HG02885 (cell line): Measurements from ENCODE around the gene THUMPD2.
"Not testable (repeated sequence)": the region's sequence is repeated elsewhere in the genome, so short reads cannot be mapped to it uniquely, and the experiment has no call there.

Experiments
- ATAC-seq: cut with Tn5 transposase; IDR thresholded peaks from one replicate; pipeline ENCODE4 v1.9.1; 2021; ENCODE audit warnings: mild to moderate bottlenecking; ENCODE audit not compliant: unreplicated experiment, poor library complexity

THUMPD2 gene

GRCh38 chr2:39778775-39779340, at the start of gene THUMPD2:
Gene THUMPD2 (minus strand): TSS chr2:39779258. CDS start chr2:39779239, 19 bp downstream.
- peak; percentile 82 for ATAC-seq

- no peak for ATAC-seq
These were observed 42.8 kb upstream of the THUMPD2 start for GRCh38 chr2:39821871-39822270.

- ATAC-seq: no peak
These were observed 37.8 kb upstream of the THUMPD2 start for GRCh38 chr2:39816845-39817244.

GRCh38 chr2:39816428-39816827, 37.4 kb upstream of the THUMPD2 start:
- ATAC-seq: no peak

GRCh38 chr2:39805936-39806608, 27.0 kb upstream of the THUMPD2 start:
- ATAC-seq: no peak

GRCh38 chr2:39803839-39804238, 24.8 kb upstream of the THUMPD2 start:
- no peak for ATAC-seq

- ATAC-seq: no peak
These were observed 21.7 kb upstream of the THUMPD2 start for GRCh38 chr2:39800752-39801151.

GRCh38 chr2:39796134-39796533, 17.1 kb upstream of the THUMPD2 start:
- no peak for ATAC-seq

GRCh38 chr2:39790216-39790818, 11.3 kb upstream of the THUMPD2 start:
- not testable (repeated sequence) for ATAC-seq

- no peak for ATAC-seq
These were observed 8.9 kb upstream of the THUMPD2 start for GRCh38 chr2:39787950-39788349.

GRCh38 chr2:39786761-39787522, 7.9 kb upstream of the THUMPD2 start:
- ATAC-seq: no peak

GRCh38 chr2:39782591-39782990, 3.5 kb upstream of the THUMPD2 start:
- no peak for ATAC-seq

GRCh38 chr2:39781697-39782096, 2.6 kb upstream of the THUMPD2 start:
- no peak for ATAC-seq

GRCh38 chr2:39780825-39781600, 2.0 kb upstream of the THUMPD2 start:
- no peak for ATAC-seq

GRCh38 chr2:39779927-39780326, 869 bp upstream of the THUMPD2 start:
- ATAC-seq: no peak

- peak; percentile 4 for ATAC-seq
These were observed 338 bp upstream of the THUMPD2 start for GRCh38 chr2:39779341-39779851.

- ATAC-seq: peak; percentile 1
These were observed 825 bp downstream of the THUMPD2 start for GRCh38 chr2:39778233-39778632.

- no peak for ATAC-seq
These were observed 6.3 kb downstream of the THUMPD2 start for GRCh38 chr2:39772812-39773152.

- ATAC-seq: no peak
These were observed 6.8 kb downstream of the THUMPD2 start for GRCh38 chr2:39772086-39772811.

GRCh38 chr2:39762448-39762847, 16.6 kb downstream of the THUMPD2 start:
- ATAC-seq: no peak
